Measurements from ENCODE around the gene SLC27A2. TPM values are rescaled to one million over a fixed set of nuclear protein-coding genes. Genes with fewer than 3 reads are reported as not detected.

Gene SLC27A2
- polyA plus RNA-seq, 1 donor: 0.09 TPM

- no peak for DNase-seq (ENCODE audit: low read depth)
These were observed 59.9 kb downstream of the SLC27A2 start for GRCh38 chr15:50241684-50242450.

GRCh38 chr15:50244153-50244552 is 62.2 kb downstream of the SLC27A2 start:
- DNase-seq (ENCODE audit: low read depth): no peak

- DNase-seq (ENCODE audit: low read depth): no peak
These were observed 63.1 kb downstream of the SLC27A2 start for GRCh38 chr15:50244959-50245624.

- no peak for DNase-seq (ENCODE audit: low read depth)
These were observed 64.6 kb downstream of the SLC27A2 start for GRCh38 chr15:50246631-50247030.

GRCh38 chr15:50247819-50248655 is 66.0 kb downstream of the SLC27A2 start:
- DNase-seq (ENCODE audit: low read depth): no peak

- no peak for DNase-seq (ENCODE audit: low read depth)
These were observed 67.1 kb downstream of the SLC27A2 start for GRCh38 chr15:50248994-50249582.

- no peak for DNase-seq (ENCODE audit: low read depth)
These were observed 67.7 kb downstream of the SLC27A2 start for GRCh38 chr15:50249704-50250103.

GRCh38 chr15:50250760-50251394 is 68.9 kb downstream of the SLC27A2 start:
- no peak for DNase-seq (ENCODE audit: low read depth)

- DNase-seq (ENCODE audit: low read depth): no peak
These were observed 69.7 kb downstream of the SLC27A2 start for GRCh38 chr15:50251638-50252182.

- no peak for DNase-seq (ENCODE audit: low read depth)
These were observed 70.6 kb downstream of the SLC27A2 start for GRCh38 chr15:50252556-50252955.

GRCh38 chr15:50256188-50257041 is 74.4 kb downstream of the SLC27A2 start:
- no peak for DNase-seq (ENCODE audit: low read depth)

- DNase-seq (ENCODE audit: low read depth): no peak
These were observed 75.3 kb downstream of the SLC27A2 start for GRCh38 chr15:50257332-50257731.

GRCh38 chr15:50257924-50258323 is 75.9 kb downstream of the SLC27A2 start:
- no peak for DNase-seq (ENCODE audit: low read depth)

- no peak for DNase-seq (ENCODE audit: low read depth)
These were observed 77.3 kb downstream of the SLC27A2 start for GRCh38 chr15:50259276-50259675.

- DNase-seq (ENCODE audit: low read depth): no peak
These were observed 79.0 kb downstream of the SLC27A2 start for GRCh38 chr15:50260969-50261496.

GRCh38 chr15:50261981-50262380 is 80.0 kb downstream of the SLC27A2 start:
- DNase-seq (ENCODE audit: low read depth): no peak

GRCh38 chr15:50262533-50262932 is 80.5 kb downstream of the SLC27A2 start:
- no peak for DNase-seq (ENCODE audit: low read depth)

GRCh38 chr15:50265620-50266019 is 83.6 kb downstream of the SLC27A2 start, which contains the start of gene HDC:
HDC (minus strand) TSS chr15:50265726; CDS start chr15:50265623, 103 bp downstream.
- no peak for DNase-seq (ENCODE audit: low read depth)

GRCh38 chr15:50267577-50267976 is 85.6 kb downstream of the SLC27A2 start:
- DNase-seq (ENCODE audit: low read depth): no peak

- DNase-seq (ENCODE audit: low read depth): no peak
These were observed 93.1 kb downstream of the SLC27A2 start for GRCh38 chr15:50275091-50275490.
